Activated naive CD8-positive, alpha-beta T cell treated with anti-CD3 and anti-CD28 coated beads, Interleukin-2, amount 50 U/mL, for 16 hours (primary cell): ENCODE measurements around the gene RSPH10B2.
"Not testable (repeated sequence)": the region's sequence is repeated elsewhere in the genome, so short reads cannot be mapped to it uniquely, and the experiment has no call there.

ENCODE experiments used
- DNase-seq: peaks from one replicate; pipeline ENCODE4 v3.0.0-alpha.2; 2020; ENCODE audit warnings: low read depth, low spot score

Gene RSPH10B2

DNA sequence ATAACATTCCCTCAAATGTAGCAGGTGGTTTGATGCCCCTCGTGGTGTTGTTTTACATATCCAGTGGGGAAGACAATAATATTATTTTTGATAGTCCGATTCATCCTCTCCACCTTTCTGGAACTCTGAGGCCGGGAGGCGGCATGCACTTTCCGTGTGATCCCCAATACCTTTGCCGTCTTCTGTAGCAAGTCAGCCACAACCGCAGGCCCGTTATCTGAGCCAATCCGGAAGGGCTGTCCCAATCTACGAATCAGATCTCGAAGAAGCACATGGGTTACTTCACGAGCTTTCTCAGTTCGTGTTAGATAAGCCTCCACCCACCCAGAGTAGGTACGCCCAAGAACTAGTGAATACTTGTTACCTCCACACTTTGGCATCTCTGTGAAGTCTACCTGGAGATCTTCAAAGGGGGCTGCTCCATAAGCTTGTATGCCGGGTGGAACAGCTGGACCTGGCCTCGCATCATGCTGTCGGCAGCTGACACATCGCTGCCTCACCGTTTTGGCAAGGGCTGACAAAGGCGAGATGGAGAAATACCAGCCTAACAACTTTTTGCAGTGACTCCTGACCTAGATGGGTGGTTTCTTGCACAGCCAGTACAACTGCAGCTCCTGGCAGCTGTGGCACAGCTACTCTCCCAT lies 88.5 kb downstream of the RSPH10B2 start:
- DNase-seq: not testable (repeated sequence)

GRCh38 chr7:6843092-6843491 lies 89.2 kb downstream of the RSPH10B2 start:
- DNase-seq: not testable (repeated sequence)

DNA sequence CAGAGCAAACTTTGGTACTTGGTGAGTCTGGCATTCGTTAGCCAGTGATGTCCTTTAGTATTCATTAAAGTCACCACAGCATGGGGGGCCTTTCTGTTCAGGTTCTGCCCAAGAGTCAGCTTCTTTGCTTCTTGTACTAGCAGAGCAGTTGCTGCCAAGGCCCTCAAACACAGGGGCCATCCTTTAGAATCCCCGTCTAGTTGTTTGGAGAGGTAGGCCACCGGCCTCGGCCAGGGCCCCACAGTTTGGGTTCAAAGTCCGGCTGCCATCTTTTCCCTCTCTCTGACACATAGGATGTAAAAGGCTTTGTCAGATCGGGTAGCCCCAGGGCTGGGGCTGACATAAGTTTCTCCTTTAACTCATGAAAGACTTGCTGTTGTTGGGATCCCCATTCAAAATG lies 89.8 kb downstream of the RSPH10B2 start:
- DNase-seq: not testable (repeated sequence)

DNA sequence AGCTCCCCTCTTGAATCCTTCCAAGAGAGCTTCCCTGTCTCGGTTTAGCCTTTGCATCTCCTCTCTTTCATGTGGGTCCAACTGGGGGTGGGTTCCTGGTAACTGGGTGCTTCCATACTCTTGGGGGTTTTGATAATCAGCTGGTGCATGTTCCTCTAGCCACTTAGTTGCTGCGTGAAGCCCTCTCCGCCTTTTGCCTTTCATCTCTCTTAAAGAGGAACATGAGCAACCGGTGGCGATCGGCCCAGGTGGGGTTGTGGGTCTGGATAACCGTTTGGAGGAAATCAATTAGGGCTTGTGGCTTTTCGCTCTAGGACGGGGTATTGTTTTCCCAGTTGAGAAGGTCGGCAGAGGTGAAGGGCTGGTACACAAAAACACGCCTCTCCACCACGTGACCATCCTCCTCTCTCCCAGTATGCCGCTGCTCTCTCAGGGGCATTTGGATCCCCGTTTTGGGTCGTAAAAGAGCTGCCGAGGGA lies 92.1 kb downstream of the RSPH10B2 start:
- DNase-seq: not testable (repeated sequence)

DNA sequence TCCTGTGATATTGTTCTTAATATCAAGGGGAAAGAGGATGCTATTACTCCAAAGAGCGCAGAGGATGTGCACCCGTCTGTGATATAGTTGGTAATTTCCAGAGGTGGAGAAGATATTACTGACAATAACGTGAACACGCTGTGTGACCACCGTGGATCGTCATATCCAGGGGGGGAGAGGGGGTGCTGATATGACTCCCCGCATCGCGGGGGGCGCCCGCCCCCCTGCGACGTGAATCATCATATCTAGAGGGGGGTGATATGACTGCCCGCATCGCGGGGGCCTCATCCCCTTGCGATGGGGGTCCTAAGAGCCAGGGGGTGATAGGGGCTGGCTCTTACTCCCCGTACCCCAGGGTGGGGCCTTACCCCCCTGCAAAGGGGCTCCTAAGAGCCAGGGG lies 93.8 kb downstream of the RSPH10B2 start:
- DNase-seq: not testable (repeated sequence)
